NCI-H1417 treated with DMSO at 0.1 percent for 48 hours (cell line): ENCODE measurements around the gene LLGL2.
"Not testable (repeated sequence)": the region's sequence is repeated elsewhere in the genome, so short reads cannot be mapped to it uniquely, and the experiment has no call there.

ENCODE experiments used
- DNase-seq: peaks from one replicate; lab custom pipeline; 2025; lab: John Stamatoyannopoulos, UW

LLGL2 gene

GRCh38 chr17:75507733-75508719 lies 17.5 kb upstream of the LLGL2 start:
- no peak for DNase-seq

GRCh38 chr17:75508931-75509361 lies 16.6 kb upstream of the LLGL2 start:
- DNase-seq: no peak

- DNase-seq: no peak
Measured at GRCh38 chr17:75509528-75510258, 15.8 kb upstream of the LLGL2 start.

GRCh38 chr17:75511270-75511609 lies 14.3 kb upstream of the LLGL2 start:
- no peak for DNase-seq

GRCh38 chr17:75511610-75512575 lies 13.6 kb upstream of the LLGL2 start:
- no peak for DNase-seq

GRCh38 chr17:75512926-75513640 lies 12.4 kb upstream of the LLGL2 start:
- no peak for DNase-seq

GRCh38 chr17:75513641-75514000 lies 11.9 kb upstream of the LLGL2 start:
- no peak for DNase-seq

- DNase-seq: no peak
Measured at GRCh38 chr17:75514299-75514918, 11.1 kb upstream of the LLGL2 start.

GRCh38 chr17:75514919-75515495 lies 10.5 kb upstream of the LLGL2 start:
- no peak for DNase-seq

- peak; percentile 41 for DNase-seq
Measured at GRCh38 chr17:75515496-75516254, 9.8 kb upstream of the LLGL2 start, which contains the start of gene CASKIN2. Gene CASKIN2 (minus strand): TSS chr17:75515537. CDS start chr17:75513804, 1,733 bp downstream.

- DNase-seq: no peak
Measured at GRCh38 chr17:75516255-75516618, 9.3 kb upstream of the LLGL2 start, which contains the start of gene TSEN54. Gene TSEN54 (plus strand): TSS chr17:75516528. CDS start chr17:75516561, 33 bp downstream.

- no peak for DNase-seq
Measured at GRCh38 chr17:75516619-75517296, 8.7 kb upstream of the LLGL2 start.

GRCh38 chr17:75517297-75517865 lies 8.1 kb upstream of the LLGL2 start:
- DNase-seq: no peak

- DNase-seq: no peak
Measured at GRCh38 chr17:75518201-75518600, 7.3 kb upstream of the LLGL2 start.

GRCh38 chr17:75518983-75519537 lies 6.4 kb upstream of the LLGL2 start:
- no peak for DNase-seq

- DNase-seq: not testable (repeated sequence)
Measured at GRCh38 chr17:75520413-75520812, 5.1 kb upstream of the LLGL2 start.

GRCh38 chr17:75521290-75521689 lies 4.2 kb upstream of the LLGL2 start:
- no peak for DNase-seq
